ENCODE data around the gene PLEKHA6. TPM values are rescaled to one million over a fixed set of nuclear protein-coding genes. Genes with fewer than 3 reads are reported as not detected.

PLEKHA6 gene
- total and polyA plus RNA-seq, 3 donors from 2014 or later, result 5.9 to 14.7 (median 10.0) TPM

DNA sequence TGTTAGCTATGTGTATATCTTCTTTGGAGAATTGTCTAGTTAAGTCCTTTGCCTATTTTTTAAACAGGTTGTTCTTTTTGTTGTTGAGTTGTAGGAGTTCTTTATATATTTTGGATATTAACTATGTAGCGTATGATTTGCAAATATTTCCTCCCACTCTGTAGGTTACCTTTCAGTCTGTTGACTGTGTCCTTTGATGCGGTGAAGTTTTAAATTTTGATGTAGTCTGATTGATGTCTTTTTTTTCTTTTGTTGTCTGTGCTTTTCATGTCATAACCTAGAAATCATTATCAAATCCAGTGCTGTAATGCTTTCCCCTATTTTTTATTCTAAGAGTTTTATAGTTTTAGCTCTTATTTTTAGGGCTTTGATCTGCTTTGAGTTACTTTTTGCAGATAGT lies 154.8 kb downstream of the PLEKHA6 start:
- WGBS, 2 donors, result 96 to 97% methylated on average over 2 of the region's 2 CpGs
- Histone ChIP-seq H3K4me3 (no peak overlapping the region), H3K27ac (no peak overlapping the region), H3K4me1 (peaks cover 12% of the 10 kb centered on the region), H3K36me3 (ENCODE audit: low read depth, missing control alignments) (no peaks in the 10 kb centered on the region), H3K9me3 (no peaks in the 10 kb centered on the region), H3K27me3 (no peaks in the 10 kb centered on the region)
- no peak for TF ChIP-seq POLR2A (IDR thresholded peaks at IDR 0.05)
- TF ChIP-seq, protein P1, sequence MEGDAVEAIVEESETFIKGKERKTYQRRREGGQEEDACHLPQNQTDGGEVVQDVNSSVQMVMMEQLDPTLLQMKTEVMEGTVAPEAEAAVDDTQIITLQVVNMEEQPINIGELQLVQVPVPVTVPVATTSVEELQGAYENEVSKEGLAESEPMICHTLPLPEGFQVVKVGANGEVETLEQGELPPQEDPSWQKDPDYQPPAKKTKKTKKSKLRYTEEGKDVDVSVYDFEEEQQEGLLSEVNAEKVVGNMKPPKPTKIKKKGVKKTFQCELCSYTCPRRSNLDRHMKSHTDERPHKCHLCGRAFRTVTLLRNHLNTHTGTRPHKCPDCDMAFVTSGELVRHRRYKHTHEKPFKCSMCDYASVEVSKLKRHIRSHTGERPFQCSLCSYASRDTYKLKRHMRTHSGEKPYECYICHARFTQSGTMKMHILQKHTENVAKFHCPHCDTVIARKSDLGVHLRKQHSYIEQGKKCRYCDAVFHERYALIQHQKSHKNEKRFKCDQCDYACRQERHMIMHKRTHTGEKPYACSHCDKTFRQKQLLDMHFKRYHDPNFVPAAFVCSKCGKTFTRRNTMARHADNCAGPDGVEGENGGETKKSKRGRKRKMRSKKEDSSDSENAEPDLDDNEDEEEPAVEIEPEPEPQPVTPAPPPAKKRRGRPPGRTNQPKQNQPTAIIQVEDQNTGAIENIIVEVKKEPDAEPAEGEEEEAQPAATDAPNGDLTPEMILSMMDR (IDR thresholded peaks at IDR 0.05), result no peak
- intact Hi-C loops (cut with DNase I; ENCODE audit: low total_unique reads), result no loop called here
- DNase-seq, result no peak

DNA sequence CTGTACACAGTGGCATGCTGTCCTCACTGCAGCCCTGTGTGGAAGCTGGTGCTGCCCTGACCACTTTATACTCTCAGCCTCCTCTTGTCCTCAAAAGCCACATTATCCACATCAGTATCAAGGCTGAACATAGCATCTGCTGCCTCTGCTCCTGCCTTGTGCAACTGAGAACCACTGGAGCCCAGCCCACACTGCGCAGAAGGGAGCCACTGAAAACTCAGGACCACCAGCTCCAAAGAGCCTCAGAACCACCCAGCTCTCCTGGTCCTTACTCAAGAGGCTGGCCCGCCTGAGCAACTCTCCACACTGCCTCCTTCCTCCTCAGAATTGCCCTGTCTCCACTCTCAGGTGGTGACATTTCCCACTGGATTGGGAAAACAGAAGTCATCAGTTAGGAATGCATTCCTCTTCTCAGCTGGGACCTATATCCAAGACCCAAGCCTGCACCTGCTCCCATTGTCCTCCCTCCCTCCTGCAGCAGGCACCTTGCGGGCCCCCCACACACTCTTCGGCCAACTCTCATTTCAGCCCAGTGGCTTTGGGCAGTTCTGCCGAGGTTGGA lies 156.4 kb downstream of the PLEKHA6 start:
- WGBS, 2 donors, result 93 to 94% methylated on average over 4 to 5 of the region's 5 CpGs
- H3K9me3 ChIP-seq, result no peaks in the 10 kb centered on the region
- H3K27me3 ChIP-seq, result no peaks in the 10 kb centered on the region
- no peak for TF ChIP-seq POLR2A (IDR thresholded peaks at IDR 0.05)
- TF ChIP-seq, protein P1 (IDR thresholded peaks at IDR 0.05), result no peak
- intact Hi-C loops (cut with DNase I; ENCODE audit: low total_unique reads), result no loop called here
- no peaks in the 10 kb centered on the region for H3K36me3 ChIP-seq (ENCODE audit: low read depth, missing control alignments)
- H3K4me3 ChIP-seq, result no peak overlapping the region
- H3K27ac ChIP-seq, result no peak overlapping the region
- DNase-seq, result no peak
- H3K4me1 ChIP-seq, result peaks cover 16% of the 10 kb centered on the region

DNA sequence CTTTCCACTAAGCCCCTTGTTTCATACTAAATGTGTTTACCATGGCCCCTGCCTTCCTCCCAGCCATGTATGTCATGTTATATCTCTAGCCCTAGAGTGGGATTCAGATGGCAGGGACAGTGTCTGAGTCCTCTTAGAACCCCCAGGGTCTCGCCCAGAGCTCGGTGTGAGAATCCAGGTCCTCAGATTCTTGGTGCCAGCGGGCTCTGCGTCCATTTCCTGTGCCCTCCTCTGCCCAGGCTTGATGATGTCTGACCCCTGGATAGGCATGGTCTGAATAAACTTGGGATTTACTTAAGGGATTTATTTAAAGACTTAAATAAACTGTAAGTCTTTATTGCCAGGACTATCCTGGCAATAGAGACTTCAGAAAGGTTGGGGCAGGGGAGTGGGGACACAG lies 157.2 kb downstream of the PLEKHA6 start:
- no peak for DNase-seq
- no peaks in the 10 kb centered on the region for H3K36me3 ChIP-seq (ENCODE audit: low read depth, missing control alignments)
- H3K4me3 ChIP-seq, result no peak overlapping the region
- WGBS, 2 donors, result 97% methylated on average over 4 of the region's 4 CpGs
- H3K4me1 ChIP-seq, result peaks cover 19% of the 10 kb centered on the region
- no peak for TF ChIP-seq POLR2A (IDR thresholded peaks at IDR 0.05)
- TF ChIP-seq, protein P1 (IDR thresholded peaks at IDR 0.05), result no peak
- H3K27ac ChIP-seq, result no peak overlapping the region
- intact Hi-C loops (cut with DNase I; ENCODE audit: low total_unique reads), result no loop called here
- no peaks in the 10 kb centered on the region for H3K27me3 ChIP-seq
- H3K9me3 ChIP-seq, result no peaks in the 10 kb centered on the region

DNA sequence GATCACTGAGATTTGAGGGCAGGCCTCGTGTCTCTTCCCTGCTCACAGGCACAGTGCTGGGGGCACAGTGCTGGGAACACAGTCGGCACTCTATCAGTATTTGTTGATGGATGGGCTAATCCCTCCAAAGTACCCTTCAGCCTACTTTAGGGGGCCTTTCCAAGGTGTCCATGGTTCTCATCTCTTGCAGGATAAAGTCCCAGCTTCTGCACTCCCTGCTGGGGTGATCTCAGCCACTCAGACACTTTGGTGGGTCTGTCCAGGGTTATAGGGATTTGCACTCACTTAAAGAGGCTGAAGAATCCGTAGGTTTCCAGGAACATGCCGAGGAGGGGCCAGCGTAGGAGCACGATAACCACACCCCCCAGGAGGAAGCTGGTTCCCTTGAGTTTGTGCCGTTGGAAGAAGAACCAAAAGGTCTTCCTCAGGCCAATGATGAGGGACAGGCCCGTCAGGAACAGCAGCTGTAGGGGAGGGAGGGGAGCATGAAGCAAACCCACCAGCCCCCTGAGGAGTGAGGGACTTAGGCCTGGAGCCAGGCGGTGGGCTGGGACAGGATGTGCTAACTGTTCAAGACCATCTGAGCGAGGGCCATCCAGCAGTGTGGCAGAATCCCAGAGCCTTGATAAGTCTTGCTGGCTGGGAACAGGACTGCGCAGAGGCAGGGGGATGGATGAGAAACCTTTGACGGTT lies 158.2 kb downstream of the PLEKHA6 start:
- intact Hi-C loops (cut with DNase I; ENCODE audit: low total_unique reads), result no loop called here
- Histone ChIP-seq H3K4me3 (no peak overlapping the region), H3K9me3 (no peaks in the 10 kb centered on the region), H3K27ac (no peak overlapping the region), H3K27me3 (no peaks in the 10 kb centered on the region), H3K36me3 (ENCODE audit: low read depth, missing control alignments) (no peaks in the 10 kb centered on the region), H3K4me1 (peaks cover 13% of the 10 kb centered on the region)
- DNase-seq, result no peak
- TF ChIP-seq, protein P1 (IDR thresholded peaks at IDR 0.05), result no peak
- no peak for TF ChIP-seq POLR2A (IDR thresholded peaks at IDR 0.05)
- 90 to 96% methylated on average over 12 of the region's 12 CpGs for WGBS, 2 donors

DNA sequence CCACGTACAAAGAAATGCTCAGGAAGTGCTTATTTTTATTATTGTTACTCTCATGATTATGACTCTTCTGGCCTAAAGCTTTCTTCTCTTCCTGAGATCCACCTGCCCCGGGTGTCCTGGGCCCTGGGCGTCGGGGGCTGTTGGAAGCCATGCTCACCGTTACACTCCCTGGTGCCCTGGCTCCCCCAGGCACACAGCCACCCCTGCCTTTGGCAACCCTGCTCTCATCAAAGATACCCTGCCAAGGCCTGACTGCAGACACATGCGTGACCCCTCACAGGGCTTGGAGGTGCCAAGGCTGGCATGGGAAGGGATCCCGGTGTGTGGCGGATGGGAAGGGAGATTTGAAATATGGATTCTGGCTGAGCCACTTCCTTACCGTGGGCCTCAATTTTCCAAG lies 160.2 kb downstream of the PLEKHA6 start:
- WGBS, 2 donors, result 91 to 92% methylated on average over 9 of the region's 9 CpGs
- intact Hi-C loops (cut with DNase I; ENCODE audit: low total_unique reads), result no loop called here
- Histone ChIP-seq H3K9me3 (no peaks in the 10 kb centered on the region), H3K4me3 (no peak overlapping the region), H3K27me3 (no peaks in the 10 kb centered on the region), H3K27ac (no peak overlapping the region), H3K36me3 (ENCODE audit: low read depth, missing control alignments) (no peaks in the 10 kb centered on the region), H3K4me1 (peaks cover 7% of the 10 kb centered on the region)
- TF ChIP-seq, protein P1 (IDR thresholded peaks at IDR 0.05), result no peak
- no peak for TF ChIP-seq POLR2A (IDR thresholded peaks at IDR 0.05)
- DNase-seq, result no peak

Data from testis (tissue), 3 donors.